ENCODE measurements around the gene SIGLEC1.

DNA sequence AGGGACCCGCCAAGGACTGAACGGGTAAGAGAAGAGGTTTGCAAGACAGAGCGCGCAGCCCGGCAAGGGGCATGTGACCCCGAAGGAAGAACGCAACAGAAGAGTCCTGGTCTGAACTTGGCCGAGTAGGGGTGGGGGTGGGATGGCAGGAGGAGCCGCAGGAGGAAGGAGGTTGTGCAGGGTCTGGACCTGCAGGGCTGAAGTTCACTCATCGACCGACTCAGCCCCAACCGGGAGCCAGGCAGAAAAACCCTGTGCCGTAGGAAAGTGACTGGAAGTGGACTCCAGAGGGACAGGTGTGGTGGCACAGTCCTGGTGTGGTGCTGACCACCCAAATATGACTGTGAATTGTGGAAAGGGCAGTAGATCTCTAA is 40.0 kb upstream of the SIGLEC1 start:
- no peak for TF ChIP-seq EZH2 (optimal IDR thresholded peaks at IDR 0.05; ENCODE audit: low read depth, low read length)
- TF ChIP-seq, protein P1, sequence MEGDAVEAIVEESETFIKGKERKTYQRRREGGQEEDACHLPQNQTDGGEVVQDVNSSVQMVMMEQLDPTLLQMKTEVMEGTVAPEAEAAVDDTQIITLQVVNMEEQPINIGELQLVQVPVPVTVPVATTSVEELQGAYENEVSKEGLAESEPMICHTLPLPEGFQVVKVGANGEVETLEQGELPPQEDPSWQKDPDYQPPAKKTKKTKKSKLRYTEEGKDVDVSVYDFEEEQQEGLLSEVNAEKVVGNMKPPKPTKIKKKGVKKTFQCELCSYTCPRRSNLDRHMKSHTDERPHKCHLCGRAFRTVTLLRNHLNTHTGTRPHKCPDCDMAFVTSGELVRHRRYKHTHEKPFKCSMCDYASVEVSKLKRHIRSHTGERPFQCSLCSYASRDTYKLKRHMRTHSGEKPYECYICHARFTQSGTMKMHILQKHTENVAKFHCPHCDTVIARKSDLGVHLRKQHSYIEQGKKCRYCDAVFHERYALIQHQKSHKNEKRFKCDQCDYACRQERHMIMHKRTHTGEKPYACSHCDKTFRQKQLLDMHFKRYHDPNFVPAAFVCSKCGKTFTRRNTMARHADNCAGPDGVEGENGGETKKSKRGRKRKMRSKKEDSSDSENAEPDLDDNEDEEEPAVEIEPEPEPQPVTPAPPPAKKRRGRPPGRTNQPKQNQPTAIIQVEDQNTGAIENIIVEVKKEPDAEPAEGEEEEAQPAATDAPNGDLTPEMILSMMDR (IDR thresholded peaks at IDR 0.05; ENCODE audit: low read length): no peak

All from MM.1S (cell line).